Measurements from ENCODE around the gene ARFRP1.
"Not testable (repeated sequence)": the region's sequence is repeated elsewhere in the genome, so short reads cannot be mapped to it uniquely, and the experiment has no call there.

DNA sequence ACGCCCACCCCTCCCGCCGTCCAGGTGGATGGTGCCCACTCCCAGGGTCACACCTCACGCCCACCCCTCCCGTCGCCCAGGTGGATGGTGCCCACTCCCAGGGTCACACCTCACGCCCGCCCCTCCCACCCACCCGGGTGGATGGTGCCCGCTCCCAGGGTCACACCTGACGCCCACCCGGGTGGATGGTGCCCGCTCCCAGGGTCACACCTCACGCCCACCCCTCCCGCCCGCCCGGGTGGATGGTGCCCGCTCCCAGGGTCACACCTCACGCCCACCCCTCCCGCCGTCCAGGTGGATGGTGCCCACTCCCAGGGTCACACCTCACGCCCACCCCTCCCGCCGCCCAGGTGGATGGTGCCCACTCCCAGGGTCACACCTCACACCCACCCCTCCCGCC is 57.3 kb downstream of the ARFRP1 start:
- TF ChIP-seq, protein P1, sequence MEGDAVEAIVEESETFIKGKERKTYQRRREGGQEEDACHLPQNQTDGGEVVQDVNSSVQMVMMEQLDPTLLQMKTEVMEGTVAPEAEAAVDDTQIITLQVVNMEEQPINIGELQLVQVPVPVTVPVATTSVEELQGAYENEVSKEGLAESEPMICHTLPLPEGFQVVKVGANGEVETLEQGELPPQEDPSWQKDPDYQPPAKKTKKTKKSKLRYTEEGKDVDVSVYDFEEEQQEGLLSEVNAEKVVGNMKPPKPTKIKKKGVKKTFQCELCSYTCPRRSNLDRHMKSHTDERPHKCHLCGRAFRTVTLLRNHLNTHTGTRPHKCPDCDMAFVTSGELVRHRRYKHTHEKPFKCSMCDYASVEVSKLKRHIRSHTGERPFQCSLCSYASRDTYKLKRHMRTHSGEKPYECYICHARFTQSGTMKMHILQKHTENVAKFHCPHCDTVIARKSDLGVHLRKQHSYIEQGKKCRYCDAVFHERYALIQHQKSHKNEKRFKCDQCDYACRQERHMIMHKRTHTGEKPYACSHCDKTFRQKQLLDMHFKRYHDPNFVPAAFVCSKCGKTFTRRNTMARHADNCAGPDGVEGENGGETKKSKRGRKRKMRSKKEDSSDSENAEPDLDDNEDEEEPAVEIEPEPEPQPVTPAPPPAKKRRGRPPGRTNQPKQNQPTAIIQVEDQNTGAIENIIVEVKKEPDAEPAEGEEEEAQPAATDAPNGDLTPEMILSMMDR (IDR thresholded peaks at IDR 0.05) = not testable (repeated sequence)
- TF ChIP-seq, protein P2, sequence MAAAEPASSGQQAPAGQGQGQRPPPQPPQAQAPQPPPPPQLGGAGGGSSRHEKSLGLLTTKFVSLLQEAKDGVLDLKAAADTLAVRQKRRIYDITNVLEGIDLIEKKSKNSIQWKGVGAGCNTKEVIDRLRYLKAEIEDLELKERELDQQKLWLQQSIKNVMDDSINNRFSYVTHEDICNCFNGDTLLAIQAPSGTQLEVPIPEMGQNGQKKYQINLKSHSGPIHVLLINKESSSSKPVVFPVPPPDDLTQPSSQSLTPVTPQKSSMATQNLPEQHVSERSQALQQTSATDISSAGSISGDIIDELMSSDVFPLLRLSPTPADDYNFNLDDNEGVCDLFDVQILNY (CRISPR knock-in tag; IDR thresholded peaks at IDR 0.05) = not testable (repeated sequence)
- TF ChIP-seq SP1 (CRISPR knock-in tag; conservative IDR thresholded peaks at IDR 0.05); USF1 (CRISPR knock-in tag; IDR thresholded peaks at IDR 0.05); TEAD4 (CRISPR knock-in tag; IDR thresholded peaks at IDR 0.05); ETV6 (CRISPR knock-in tag; IDR thresholded peaks at IDR 0.05); NR3C1 (CRISPR knock-in tag; conservative IDR thresholded peaks at IDR 0.05; ENCODE audit: low read depth); FOXP1 (CRISPR knock-in tag; IDR thresholded peaks at IDR 0.05; ENCODE audit: borderline replicate concordance); TCF7 (CRISPR knock-in tag; IDR thresholded peaks at IDR 0.05; ENCODE audit: low read depth); ZNF232 (CRISPR knock-in tag; IDR thresholded peaks at IDR 0.05); ATF3 (CRISPR knock-in tag; conservative IDR thresholded peaks at IDR 0.05): not testable (repeated sequence)
- TF ChIP-seq, protein P3, sequence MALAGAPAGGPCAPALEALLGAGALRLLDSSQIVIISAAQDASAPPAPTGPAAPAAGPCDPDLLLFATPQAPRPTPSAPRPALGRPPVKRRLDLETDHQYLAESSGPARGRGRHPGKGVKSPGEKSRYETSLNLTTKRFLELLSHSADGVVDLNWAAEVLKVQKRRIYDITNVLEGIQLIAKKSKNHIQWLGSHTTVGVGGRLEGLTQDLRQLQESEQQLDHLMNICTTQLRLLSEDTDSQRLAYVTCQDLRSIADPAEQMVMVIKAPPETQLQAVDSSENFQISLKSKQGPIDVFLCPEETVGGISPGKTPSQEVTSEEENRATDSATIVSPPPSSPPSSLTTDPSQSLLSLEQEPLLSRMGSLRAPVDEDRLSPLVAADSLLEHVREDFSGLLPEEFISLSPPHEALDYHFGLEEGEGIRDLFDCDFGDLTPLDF (CRISPR knock-in tag; IDR thresholded peaks at IDR 0.05) = not testable (repeated sequence)
